ENCODE results near the gene QPRT. TPM values are rescaled to one million over a fixed set of nuclear protein-coding genes. Genes with fewer than 3 reads are reported as not detected.

Gene QPRT
- total RNA-seq, 1 experiment from 2014 or later = 0.52 TPM

DNA sequence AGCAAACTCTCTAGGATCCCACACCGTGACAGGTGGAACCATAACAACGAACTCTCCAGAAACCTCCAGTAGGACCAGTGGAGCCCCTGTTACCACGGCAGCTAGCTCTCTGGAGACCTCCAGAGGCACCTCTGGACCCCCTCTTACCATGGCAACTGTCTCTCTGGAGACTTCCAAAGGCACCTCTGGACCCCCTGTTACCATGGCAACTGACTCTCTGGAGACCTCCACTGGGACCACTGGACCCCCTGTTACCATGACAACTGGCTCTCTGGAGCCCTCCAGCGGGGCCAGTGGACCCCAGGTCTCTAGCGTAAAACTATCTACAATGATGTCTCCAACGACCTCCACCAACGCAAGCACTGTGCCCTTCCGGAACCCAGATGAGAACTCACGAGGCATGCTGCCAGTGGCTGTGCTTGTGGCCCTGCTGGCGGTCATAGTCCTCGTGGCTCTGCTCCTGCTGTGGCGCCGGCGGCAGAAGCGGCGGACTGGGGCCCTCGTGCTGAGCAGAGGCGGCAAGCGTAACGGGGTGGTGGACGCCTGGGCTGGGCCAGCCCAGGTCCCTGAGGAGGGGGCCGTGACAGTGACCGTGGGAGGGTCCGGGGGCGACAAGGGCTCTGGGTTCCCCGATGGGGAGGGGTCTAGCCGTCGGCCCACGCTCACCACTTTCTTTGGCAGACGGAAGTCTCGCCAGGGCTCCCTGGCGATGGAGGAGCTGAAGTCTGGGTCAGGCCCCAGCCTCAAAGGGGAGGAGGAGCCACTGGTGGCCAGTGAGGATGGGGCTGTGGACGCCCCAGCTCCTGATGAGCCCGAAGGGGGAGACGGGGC is 14.7 kb upstream of the QPRT start:
- Histone ChIP-seq H3K9ac (ENCODE audit: low read length) (no peak overlapping the region), H3K27me3 (ENCODE audit: insufficient read depth, low read length) (no peaks in the 10 kb centered on the region), H3K4me3 (replicated peaks in 1 of 2; ENCODE audit: low read depth in 1 of 2, low read length in 2 of 2) (no peak overlapping the region), H3K9me2 (ENCODE audit: insufficient read depth) (no peaks in the 10 kb centered on the region), H4K20me1 (ENCODE audit: insufficient read depth) (no peaks in the 10 kb centered on the region), H3K27ac (ENCODE audit: low read depth, low read length) (no peak overlapping the region), H2AFZ (ENCODE audit: low read depth, low read length, poor library complexity, severe bottlenecking) (no peak overlapping the region), H3K4me1 (ENCODE audit: control insufficient read depth in 1 of 2, insufficient read depth in 2 of 2, low read length in 2 of 2) (no peaks in the 10 kb centered on the region), H3K79me2 (ENCODE audit: insufficient read depth, low read length) (no peaks in the 10 kb centered on the region), H3K36me3 (ENCODE audit: control insufficient read depth in 1 of 2, insufficient read depth in 2 of 2, low read length in 2 of 2) (no peaks in the 10 kb centered on the region), H3K4me2 (ENCODE audit: low read length) (no peak overlapping the region), H3K9me3 (ENCODE audit: control insufficient read depth in 1 of 2, insufficient read depth in 1 of 2, low read depth in 1 of 2, low read length in 2 of 2) (no peaks in the 10 kb centered on the region)
- intact Hi-C loops (cut with micrococcal nuclease) = no loop called here
- DNase-seq (ENCODE audit: low read depth, low spot score) (no peak), ATAC-seq (no peak)
- CTCF ChIA-PET = no interaction called here
- POLR2A ChIA-PET = no interaction called here
- RAD21 ChIA-PET (ENCODE audit: low non-redundant PET in 1 of 2, low total read pairs in 2 of 2, uncharacterized antibody in 2 of 2, unreplicated experiment in 2 of 2) = no interaction called here
- no TSS peak for BruUV-seq (replicated peaks)
- TF ChIP-seq SP1 (IDR thresholded peaks at IDR 0.05; ENCODE audit: low read depth) (no peak), YY1 (IDR thresholded peaks at IDR 0.05; ENCODE audit: extremely low read depth, insufficient replicate concordance, low read depth, low read length) (no peak), POLR2A (IDR thresholded peaks at IDR 0.05; ENCODE audit: borderline replicate concordance, extremely low read depth, insufficient read depth, insufficient read length) (no peak), RAD21 (IDR thresholded peaks at IDR 0.05; ENCODE audit: low read depth) (no peak), CBX3 (IDR thresholded peaks at IDR 0.05; ENCODE audit: low read depth) (no peak), EGR1 (IDR thresholded peaks at IDR 0.05; ENCODE audit: low read depth) (no peak)
- TF ChIP-seq, protein P1, sequence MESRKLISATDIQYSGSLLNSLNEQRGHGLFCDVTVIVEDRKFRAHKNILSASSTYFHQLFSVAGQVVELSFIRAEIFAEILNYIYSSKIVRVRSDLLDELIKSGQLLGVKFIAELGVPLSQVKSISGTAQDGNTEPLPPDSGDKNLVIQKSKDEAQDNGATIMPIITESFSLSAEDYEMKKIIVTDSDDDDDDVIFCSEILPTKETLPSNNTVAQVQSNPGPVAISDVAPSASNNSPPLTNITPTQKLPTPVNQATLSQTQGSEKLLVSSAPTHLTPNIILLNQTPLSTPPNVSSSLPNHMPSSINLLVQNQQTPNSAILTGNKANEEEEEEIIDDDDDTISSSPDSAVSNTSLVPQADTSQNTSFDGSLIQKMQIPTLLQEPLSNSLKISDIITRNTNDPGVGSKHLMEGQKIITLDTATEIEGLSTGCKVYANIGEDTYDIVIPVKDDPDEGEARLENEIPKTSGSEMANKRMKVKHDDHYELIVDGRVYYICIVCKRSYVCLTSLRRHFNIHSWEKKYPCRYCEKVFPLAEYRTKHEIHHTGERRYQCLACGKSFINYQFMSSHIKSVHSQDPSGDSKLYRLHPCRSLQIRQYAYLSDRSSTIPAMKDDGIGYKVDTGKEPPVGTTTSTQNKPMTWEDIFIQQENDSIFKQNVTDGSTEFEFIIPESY (IDR thresholded peaks at IDR 0.05; ENCODE audit: extremely low read depth, insufficient replicate concordance, low read length) = no peak

All from HCT116 (cell line).